Measurements from ENCODE around the gene OR1A1. TPM values are rescaled to one million over a fixed set of nuclear protein-coding genes. Genes with fewer than 3 reads are reported as not detected.
A peak's percentile ranks its signal among the peaks of the same experiment; 100 is the strongest.
"Not testable (repeated sequence)": the region's sequence is repeated elsewhere in the genome, so short reads cannot be mapped to it uniquely, and the experiment has no call there.

The OR1A1 gene
- total RNA-seq (not detected), polyA plus RNA-seq (not detected)

- H3K4me3 Mint-ChIP-seq: no peak within 1 kb of the TSS
- H3K27ac Mint-ChIP-seq: no peak within 1 kb of the TSS
- Histone ChIP-seq H3K27ac (ENCODE audit: insufficient read depth, low read length, poor library complexity, severe bottlenecking) (no peak within 1 kb of the TSS), H3K4me3 (ENCODE audit: low read depth, low read length) (no peak within 1 kb of the TSS), H3K36me3 (ENCODE audit: control insufficient read depth, insufficient read depth, low read length) (no peaks in the 10 kb centered on the region), H3K4me1 (ENCODE audit: control insufficient read depth, insufficient read depth, low read length, poor library complexity, severe bottlenecking) (no peaks in the 10 kb centered on the region), H3K27me3 (ENCODE audit: control insufficient read depth, insufficient read depth, low read length) (no peaks in the 10 kb centered on the region), H3K9me3 (ENCODE audit: control insufficient read depth in 2 of 2, low read length in 2 of 2) (no peaks in the 10 kb centered on the region)
- DNase-seq (no peak), ATAC-seq (ENCODE audit: low read depth in 2 of 2) (no peak)
- H3K27me3 Mint-ChIP-seq: peaks cover 6% of the 10 kb centered on the region
- no peaks in the 10 kb centered on the region for H3K36me3 Mint-ChIP-seq
- peaks cover 0 to 6% (median 3%) of the 10 kb centered on the region in 7 donors for H3K9me3 Mint-ChIP-seq
- peaks cover 0 to under 1% (median 0%) of the 10 kb centered on the region in 4 donors for H3K4me1 Mint-ChIP-seq
Observed at GRCh38 chr17:3207367-3207766, at the start of gene OR1A1. Gene OR1A1 (plus strand): TSS chr17:3207667. CDS start chr17:3215621, 7,954 bp downstream.

- peaks cover 0 to 14% (median 4%) of the 10 kb centered on the region in 7 donors for H3K9me3 Mint-ChIP-seq
- no peaks in the 10 kb centered on the region for H3K27me3 ChIP-seq (ENCODE audit: control insufficient read depth, insufficient read depth, low read length)
- ATAC-seq (ENCODE audit: low read depth in 2 of 2): no peak
- no peak overlapping the region for H3K27ac ChIP-seq (ENCODE audit: insufficient read depth, low read length, poor library complexity, severe bottlenecking)
- H3K27me3 Mint-ChIP-seq: peaks cover 10% of the 10 kb centered on the region
- no peaks in the 10 kb centered on the region for H3K36me3 Mint-ChIP-seq
- no peaks in the 10 kb centered on the region for H3K36me3 ChIP-seq (ENCODE audit: control insufficient read depth, insufficient read depth, low read length)
- H3K9me3 ChIP-seq (ENCODE audit: control insufficient read depth in 2 of 2, low read length in 2 of 2): peaks cover 2 to 14% of the 10 kb centered on the region in 2 experiments
- H3K27ac Mint-ChIP-seq: no peak overlapping the region
- no peak overlapping the region for H3K4me3 ChIP-seq (ENCODE audit: low read depth, low read length)
- H3K4me1 Mint-ChIP-seq: peaks cover 0 to 8% (median 2%) of the 10 kb centered on the region in 4 donors
- no peak overlapping the region for H3K4me3 Mint-ChIP-seq
- DNase-seq: no peak
- no peaks in the 10 kb centered on the region for H3K4me1 ChIP-seq (ENCODE audit: control insufficient read depth, insufficient read depth, low read length, poor library complexity, severe bottlenecking)
Observed at GRCh38 chr17:3167574-3167973, 39.9 kb upstream of the OR1A1 start.

- Mint-ChIP-seq H3K9me3 (no peaks in the 10 kb centered on the region), H3K27me3 (peaks cover 18% of the 10 kb centered on the region), H3K4me3 (no peak overlapping the region), H3K4me1 (no peaks in the 10 kb centered on the region), H3K36me3 (no peaks in the 10 kb centered on the region), H3K27ac (no peak overlapping the region)
- ATAC-seq (ENCODE audit: low read depth in 2 of 2) (no peak), DNase-seq (no peak)
- Histone ChIP-seq H3K36me3 (ENCODE audit: control insufficient read depth, insufficient read depth, low read length) (no peaks in the 10 kb centered on the region), H3K9me3 (ENCODE audit: control insufficient read depth in 2 of 2, low read length in 2 of 2) (no peaks in the 10 kb centered on the region), H3K4me3 (ENCODE audit: low read depth, low read length) (no peak overlapping the region), H3K4me1 (ENCODE audit: control insufficient read depth, insufficient read depth, low read length, poor library complexity, severe bottlenecking) (no peaks in the 10 kb centered on the region), H3K27ac (ENCODE audit: insufficient read depth, low read length, poor library complexity, severe bottlenecking) (no peak overlapping the region), H3K27me3 (ENCODE audit: control insufficient read depth, insufficient read depth, low read length) (peaks cover 5% of the 10 kb centered on the region)
Observed at GRCh38 chr17:3189961-3190360, 17.5 kb upstream of the OR1A1 start.

- no peaks in the 10 kb centered on the region for H3K4me1 Mint-ChIP-seq
- H3K36me3 Mint-ChIP-seq: no peaks in the 10 kb centered on the region
- H3K4me3 ChIP-seq (ENCODE audit: low read depth, low read length): no peak within 1 kb of the TSS
- H3K9me3 ChIP-seq (ENCODE audit: control insufficient read depth in 2 of 2, low read length in 2 of 2): peaks cover 0 to 5% of the 10 kb centered on the region in 2 experiments
- H3K4me3 Mint-ChIP-seq: no peak within 1 kb of the TSS
- no peak for DNase-seq
- H3K36me3 ChIP-seq (ENCODE audit: control insufficient read depth, insufficient read depth, low read length): no peaks in the 10 kb centered on the region
- no peak within 1 kb of the TSS for H3K27ac Mint-ChIP-seq
- H3K27me3 ChIP-seq (ENCODE audit: control insufficient read depth, insufficient read depth, low read length): peaks cover 6% of the 10 kb centered on the region
- H3K4me1 ChIP-seq (ENCODE audit: control insufficient read depth, insufficient read depth, low read length, poor library complexity, severe bottlenecking): no peaks in the 10 kb centered on the region
- peaks cover 0 to 5% (median 0%) of the 10 kb centered on the region in 7 donors for H3K9me3 Mint-ChIP-seq
- H3K27me3 Mint-ChIP-seq: peaks cover 16% of the 10 kb centered on the region
- no peak within 1 kb of the TSS for H3K27ac ChIP-seq (ENCODE audit: insufficient read depth, low read length, poor library complexity, severe bottlenecking)
- no peak for ATAC-seq (ENCODE audit: low read depth in 2 of 2)
Observed at GRCh38 chr17:3197219-3197618, 10.2 kb upstream of the OR1A1 start, which contains the start of gene OR1A2. Gene OR1A2 (plus strand): TSS chr17:3197519. CDS start chr17:3197519, 0 bp downstream.

- no peaks in the 10 kb centered on the region for H3K4me1 ChIP-seq (ENCODE audit: control insufficient read depth, insufficient read depth, low read length, poor library complexity, severe bottlenecking)
- Mint-ChIP-seq H3K4me3 (no peak overlapping the region), H3K9me3 (peaks cover 0 to 7% (median 3%) of the 10 kb centered on the region in 7 donors), H3K4me1 (peaks cover 0 to 5% (median 0%) of the 10 kb centered on the region in 4 donors), H3K27me3 (peaks cover 9% of the 10 kb centered on the region), H3K27ac (no peak overlapping the region), H3K36me3 (no peaks in the 10 kb centered on the region)
- ATAC-seq (ENCODE audit: low read depth in 2 of 2) (no peak), DNase-seq (no peak)
- H3K27ac ChIP-seq (ENCODE audit: insufficient read depth, low read length, poor library complexity, severe bottlenecking): no peak overlapping the region
- no peaks in the 10 kb centered on the region for H3K27me3 ChIP-seq (ENCODE audit: control insufficient read depth, insufficient read depth, low read length)
- no peaks in the 10 kb centered on the region for H3K9me3 ChIP-seq (ENCODE audit: control insufficient read depth in 2 of 2, low read length in 2 of 2)
- no peaks in the 10 kb centered on the region for H3K36me3 ChIP-seq (ENCODE audit: control insufficient read depth, insufficient read depth, low read length)
- H3K4me3 ChIP-seq (ENCODE audit: low read depth, low read length): no peak overlapping the region
Observed at GRCh38 chr17:3208484-3208883, 1.0 kb downstream of the OR1A1 start.

GRCh38 chr17:3213001-3213400 is 5.5 kb downstream of the OR1A1 start:
- ATAC-seq (ENCODE audit: low read depth in 2 of 2) (no peak), DNase-seq (no peak)
- H3K4me3 Mint-ChIP-seq: no peak overlapping the region
- peaks cover 6% of the 10 kb centered on the region for H3K27me3 Mint-ChIP-seq
- Histone ChIP-seq H3K27ac (ENCODE audit: insufficient read depth, low read length, poor library complexity, severe bottlenecking) (no peak overlapping the region), H3K27me3 (ENCODE audit: control insufficient read depth, insufficient read depth, low read length) (peaks cover 2% of the 10 kb centered on the region), H3K9me3 (ENCODE audit: control insufficient read depth in 2 of 2, low read length in 2 of 2) (no peaks in the 10 kb centered on the region), H3K36me3 (ENCODE audit: control insufficient read depth, insufficient read depth, low read length) (no peaks in the 10 kb centered on the region), H3K4me1 (ENCODE audit: control insufficient read depth, insufficient read depth, low read length, poor library complexity, severe bottlenecking) (no peaks in the 10 kb centered on the region), H3K4me3 (ENCODE audit: low read depth, low read length) (no peak overlapping the region)
- peaks cover 0 to 5% (median 0%) of the 10 kb centered on the region in 4 donors for H3K4me1 Mint-ChIP-seq
- H3K36me3 Mint-ChIP-seq: peaks cover 1% of the 10 kb centered on the region
- H3K27ac Mint-ChIP-seq: no peak overlapping the region
- peaks cover 0 to 7% (median 0%) of the 10 kb centered on the region in 7 donors for H3K9me3 Mint-ChIP-seq

GRCh38 chr17:3213587-3213986 is 6.1 kb downstream of the OR1A1 start:
- no peak overlapping the region for H3K27ac ChIP-seq (ENCODE audit: insufficient read depth, low read length, poor library complexity, severe bottlenecking)
- H3K9me3 ChIP-seq (ENCODE audit: control insufficient read depth in 2 of 2, low read length in 2 of 2): no peaks in the 10 kb centered on the region
- H3K4me3 ChIP-seq (ENCODE audit: low read depth, low read length): no peak overlapping the region
- H3K9me3 Mint-ChIP-seq: peaks cover 0 to 7% (median 0%) of the 10 kb centered on the region in 7 donors
- peaks cover 6% of the 10 kb centered on the region for H3K27me3 Mint-ChIP-seq
- no peak for ATAC-seq (ENCODE audit: low read depth in 2 of 2)
- peaks cover 2% of the 10 kb centered on the region for H3K27me3 ChIP-seq (ENCODE audit: control insufficient read depth, insufficient read depth, low read length)
- peaks cover 0 to 5% (median 0%) of the 10 kb centered on the region in 4 donors for H3K4me1 Mint-ChIP-seq
- no peaks in the 10 kb centered on the region for H3K36me3 ChIP-seq (ENCODE audit: control insufficient read depth, insufficient read depth, low read length)
- H3K4me1 ChIP-seq (ENCODE audit: control insufficient read depth, insufficient read depth, low read length, poor library complexity, severe bottlenecking): no peaks in the 10 kb centered on the region
- no peak for DNase-seq
- H3K27ac Mint-ChIP-seq: no peak overlapping the region
- H3K4me3 Mint-ChIP-seq: no peak overlapping the region
- peaks cover 3% of the 10 kb centered on the region for H3K36me3 Mint-ChIP-seq

- H3K27ac Mint-ChIP-seq, DNase-seq: not testable (repeated sequence)
Observed at GRCh38 chr17:3219978-3220377, 12.5 kb downstream of the OR1A1 start.

More at GRCh38 chr17:3219978-3220377, 12.5 kb downstream of the OR1A1 start:
- H3K9me3 Mint-ChIP-seq; H3K4me1 ChIP-seq (ENCODE audit: control insufficient read depth, insufficient read depth, low read length, poor library complexity, severe bottlenecking); H3K36me3 Mint-ChIP-seq; H3K27me3 Mint-ChIP-seq; H3K27ac ChIP-seq (ENCODE audit: insufficient read depth, low read length, poor library complexity, severe bottlenecking); H3K9me3 ChIP-seq (ENCODE audit: control insufficient read depth in 2 of 2, low read length in 2 of 2); H3K36me3 ChIP-seq (ENCODE audit: control insufficient read depth, insufficient read depth, low read length); H3K4me3 ChIP-seq (ENCODE audit: low read depth, low read length); ATAC-seq (ENCODE audit: low read depth in 2 of 2); H3K27me3 ChIP-seq (ENCODE audit: control insufficient read depth, insufficient read depth, low read length): not testable (repeated sequence)
- peaks cover 11 to 15% (median 12%) of the 10 kb centered on the region in 4 donors for H3K4me1 Mint-ChIP-seq
- peak overlapping the region in 1 of 4 donors; percentile 17 for H3K4me3 Mint-ChIP-seq
